ENCODE results near the gene DAZL.

Gene DAZL

DNA sequence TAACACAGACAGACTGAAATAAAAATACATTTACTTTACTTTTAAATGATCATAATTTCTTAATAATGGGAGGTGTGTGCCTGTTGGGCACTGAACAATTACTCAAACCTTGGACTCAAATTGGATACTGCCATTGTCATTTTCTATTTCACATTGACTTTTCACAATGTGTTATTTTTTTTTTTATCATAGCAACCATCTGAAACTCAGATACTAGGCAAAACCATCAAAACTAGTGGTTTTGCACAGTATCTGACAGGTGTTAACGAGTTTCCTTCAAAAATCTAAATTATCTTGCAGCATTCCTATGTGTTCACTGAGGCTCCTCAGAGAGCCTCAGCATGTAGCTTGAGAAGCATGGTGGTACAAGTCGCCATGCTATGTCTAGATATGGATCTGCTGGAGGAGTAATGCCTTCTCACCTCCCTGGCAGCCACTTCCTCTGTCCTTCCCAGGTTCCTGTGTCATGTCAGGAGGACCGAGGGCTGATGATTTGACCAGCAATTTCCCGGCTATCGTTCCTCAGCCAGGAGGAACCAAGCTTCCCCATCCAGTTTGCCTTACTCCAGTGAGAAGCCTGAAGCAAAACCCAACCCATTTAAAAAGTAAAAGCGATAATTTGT, 61.9 kb downstream of the DAZL start:
- no peak for DNase-seq

DNA sequence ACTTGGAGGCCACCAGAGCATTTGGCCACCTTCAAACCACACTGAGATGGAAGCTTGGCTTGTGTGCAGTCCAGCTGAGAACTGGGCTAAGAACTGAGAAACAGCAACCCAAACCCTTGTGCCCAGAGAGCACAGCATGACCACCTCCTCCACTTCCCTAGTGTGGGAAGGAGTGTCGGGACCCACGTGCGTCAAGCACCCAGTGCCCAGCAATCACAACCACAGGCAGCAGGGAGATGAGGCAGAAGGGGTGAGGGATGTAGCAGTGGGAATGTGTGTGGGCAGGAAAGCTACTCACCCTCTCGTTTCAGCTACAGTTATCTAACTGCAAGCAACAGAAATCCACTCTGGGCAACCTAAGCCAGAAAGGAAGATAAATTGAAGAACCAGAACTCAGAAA, 66.7 kb downstream of the DAZL start:
- no peak for DNase-seq

DNA sequence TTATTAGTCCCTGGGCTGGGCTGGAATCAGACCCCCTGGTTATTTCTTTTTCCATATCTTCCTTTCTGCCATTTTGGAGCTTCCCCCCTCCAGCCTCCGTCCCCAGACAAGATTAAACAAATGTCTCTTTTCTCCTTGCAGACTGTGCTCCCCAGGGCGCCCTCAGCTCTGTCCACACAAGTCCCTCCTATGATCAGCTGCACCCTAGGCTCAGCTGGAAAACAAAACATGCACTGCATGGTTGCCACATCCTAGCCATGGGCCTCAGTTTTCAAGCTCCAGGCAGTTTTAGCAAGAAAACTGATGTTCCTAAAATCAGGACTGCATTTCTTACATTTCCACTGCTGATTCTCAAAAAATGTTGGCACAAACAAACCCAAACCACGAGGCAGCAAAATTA, 68.2 kb downstream of the DAZL start:
- no peak for DNase-seq

All from central memory CD4-positive, alpha-beta T cell (primary cell).